Measurements from ENCODE around the gene HOXD10.

The HOXD10 gene

GRCh38 chr2:176082824-176083751, 33.5 kb upstream of the HOXD10 start:
- no peak for DNase-seq (ENCODE audit: low read depth in 2 of 2)

DNA sequence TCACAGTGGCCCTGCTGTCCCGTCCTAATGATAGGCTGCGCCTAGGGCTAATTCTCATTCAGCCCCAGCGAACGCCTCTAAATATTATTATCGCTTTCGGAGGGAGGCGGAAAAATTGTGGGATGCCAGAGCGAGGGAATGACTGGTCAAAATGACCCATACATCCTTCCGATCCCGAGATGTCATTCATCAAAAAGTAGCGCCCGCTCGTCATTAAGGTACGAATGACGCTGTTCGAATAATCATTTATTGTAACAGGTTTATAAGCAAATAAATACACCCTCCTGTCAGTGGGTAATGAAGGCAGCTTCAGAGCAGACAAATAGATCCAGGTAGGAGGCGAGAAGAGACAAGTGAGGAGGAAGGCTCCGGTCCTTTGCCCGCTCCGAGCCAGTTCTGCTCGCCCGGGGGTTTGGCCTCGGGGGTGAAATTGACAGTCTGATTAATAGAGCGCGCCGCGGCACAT, 32.7 kb upstream of the HOXD10 start, which contains the start of gene EVX2:
TSS of gene EVX2 (minus strand) at position 167 of the 466 bp plus-strand sequence. CDS start 186 bp downstream, outside the sequence.
- no peak for DNase-seq (ENCODE audit: low read depth in 2 of 2)

DNA sequence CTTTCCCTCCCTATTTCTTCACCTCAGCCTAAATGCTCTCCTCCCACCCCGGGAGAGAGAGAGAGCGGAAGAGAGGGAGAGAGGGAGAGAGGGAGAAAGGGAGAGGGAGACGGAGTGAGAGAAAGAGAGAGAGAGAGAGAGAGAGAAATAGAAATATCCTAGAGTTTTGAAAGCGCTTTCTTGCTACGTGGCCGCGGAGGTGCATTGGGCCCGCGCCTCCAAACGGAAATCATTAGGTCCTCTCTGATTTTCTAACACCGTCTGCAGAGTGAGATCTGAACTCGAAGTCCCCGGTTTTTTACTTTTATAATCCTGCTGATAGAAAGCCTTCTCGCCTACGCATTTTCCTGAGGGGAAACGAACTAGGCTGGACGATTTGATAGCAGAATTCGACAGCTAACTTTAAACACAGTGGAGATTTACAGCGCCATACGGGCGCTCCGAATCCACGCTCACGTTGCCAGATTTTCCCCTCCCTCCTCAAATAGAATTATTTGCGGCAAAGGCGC, 31.9 kb upstream of the HOXD10 start:
- DNase-seq (ENCODE audit: low read depth in 2 of 2) = no peak

GRCh38 chr2:176085120-176085788, 31.3 kb upstream of the HOXD10 start:
- DNase-seq (ENCODE audit: low read depth in 2 of 2) = no peak

GRCh38 chr2:176085861-176086771, 30.5 kb upstream of the HOXD10 start:
- DNase-seq (ENCODE audit: low read depth in 2 of 2) = no peak

DNA sequence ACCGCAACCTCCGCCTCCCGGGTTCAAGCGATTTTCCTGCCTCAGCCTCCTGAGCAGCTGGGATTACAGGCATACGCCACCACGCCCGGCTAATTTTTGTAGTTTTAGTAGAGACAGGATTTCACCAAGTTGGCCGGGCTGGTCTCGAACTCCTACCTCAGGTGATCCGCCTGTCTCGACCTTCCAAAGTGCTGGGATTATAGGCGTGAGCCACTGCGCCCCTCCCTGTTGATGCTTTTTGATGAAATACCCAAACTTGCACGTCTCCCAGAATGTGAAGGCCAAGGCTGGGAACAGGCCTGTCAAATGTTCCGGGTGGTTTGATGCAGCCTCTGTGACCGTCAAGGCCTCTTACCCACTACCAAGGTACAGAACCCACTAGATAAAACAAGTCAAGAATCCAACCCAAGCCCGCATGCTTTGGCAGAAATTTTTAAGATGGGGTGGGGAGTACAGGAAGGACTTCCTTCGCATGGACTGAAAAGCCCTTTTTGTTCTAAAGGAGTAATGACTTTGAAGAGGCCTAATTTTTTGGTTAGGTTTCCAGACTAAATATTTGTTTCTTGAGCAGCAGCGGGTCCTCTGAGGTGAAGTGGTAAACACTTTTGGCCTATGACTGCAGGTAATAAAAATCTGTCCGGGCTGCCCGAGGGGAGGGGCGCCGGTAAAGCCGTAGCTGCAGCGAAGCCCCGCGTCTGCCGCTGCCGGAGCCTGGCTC, 29.1 kb upstream of the HOXD10 start:
- no peak for DNase-seq (ENCODE audit: low read depth in 2 of 2)

- DNase-seq (ENCODE audit: low read depth in 2 of 2) = no peak
These were observed 28.3 kb upstream of the HOXD10 start for GRCh38 chr2:176088048-176088936.

GRCh38 chr2:176088937-176089842, 27.4 kb upstream of the HOXD10 start:
- DNase-seq (ENCODE audit: low read depth in 2 of 2) = no peak

DNA sequence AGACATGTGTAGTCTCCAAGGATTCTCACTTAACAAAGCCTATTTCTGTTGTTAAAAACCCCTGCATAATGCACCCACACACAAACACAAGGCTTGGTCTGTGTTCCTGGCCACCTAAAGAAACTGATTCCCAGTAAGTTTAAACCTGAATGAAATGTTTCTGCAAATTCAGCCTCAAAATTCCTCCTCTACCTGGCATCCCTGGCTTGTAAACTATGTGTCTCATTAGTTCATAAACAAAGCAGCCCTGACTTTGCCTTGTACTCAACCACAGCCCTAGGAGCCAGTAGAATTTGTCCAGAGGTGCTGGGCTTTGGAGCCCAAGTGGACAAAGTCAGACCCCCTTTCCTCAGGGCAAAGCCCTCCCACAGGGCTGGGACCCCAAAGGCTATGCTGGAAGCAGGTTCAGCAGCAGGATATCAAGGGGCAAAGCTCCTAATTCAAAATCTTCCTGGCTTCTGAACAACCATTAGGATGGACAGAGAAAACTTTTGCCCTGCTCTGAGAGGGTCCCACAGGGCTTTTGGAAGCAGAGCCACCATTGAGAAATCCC, 26.7 kb upstream of the HOXD10 start:
- no peak for DNase-seq (ENCODE audit: low read depth in 2 of 2)

DNA sequence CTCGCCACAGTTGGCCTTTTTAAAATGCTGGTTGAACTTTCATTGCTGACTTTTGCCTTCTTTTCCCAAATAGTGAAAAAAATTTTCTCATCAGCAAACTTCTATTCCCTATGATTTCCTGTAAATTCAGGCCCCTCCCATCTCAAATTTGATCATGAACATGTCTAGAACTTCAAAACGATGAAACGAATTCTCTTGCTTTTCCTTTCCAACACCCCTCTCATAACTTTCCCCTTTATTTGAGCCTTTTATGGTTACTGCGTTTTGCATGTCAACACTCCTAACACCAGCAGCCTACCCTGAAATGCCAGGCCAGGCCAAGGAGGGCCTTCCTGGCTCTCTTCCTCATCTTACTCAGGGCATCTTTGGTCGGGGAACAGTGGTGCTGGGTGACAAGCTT, 25.7 kb upstream of the HOXD10 start:
- DNase-seq (ENCODE audit: low read depth in 2 of 2) = no peak

DNA sequence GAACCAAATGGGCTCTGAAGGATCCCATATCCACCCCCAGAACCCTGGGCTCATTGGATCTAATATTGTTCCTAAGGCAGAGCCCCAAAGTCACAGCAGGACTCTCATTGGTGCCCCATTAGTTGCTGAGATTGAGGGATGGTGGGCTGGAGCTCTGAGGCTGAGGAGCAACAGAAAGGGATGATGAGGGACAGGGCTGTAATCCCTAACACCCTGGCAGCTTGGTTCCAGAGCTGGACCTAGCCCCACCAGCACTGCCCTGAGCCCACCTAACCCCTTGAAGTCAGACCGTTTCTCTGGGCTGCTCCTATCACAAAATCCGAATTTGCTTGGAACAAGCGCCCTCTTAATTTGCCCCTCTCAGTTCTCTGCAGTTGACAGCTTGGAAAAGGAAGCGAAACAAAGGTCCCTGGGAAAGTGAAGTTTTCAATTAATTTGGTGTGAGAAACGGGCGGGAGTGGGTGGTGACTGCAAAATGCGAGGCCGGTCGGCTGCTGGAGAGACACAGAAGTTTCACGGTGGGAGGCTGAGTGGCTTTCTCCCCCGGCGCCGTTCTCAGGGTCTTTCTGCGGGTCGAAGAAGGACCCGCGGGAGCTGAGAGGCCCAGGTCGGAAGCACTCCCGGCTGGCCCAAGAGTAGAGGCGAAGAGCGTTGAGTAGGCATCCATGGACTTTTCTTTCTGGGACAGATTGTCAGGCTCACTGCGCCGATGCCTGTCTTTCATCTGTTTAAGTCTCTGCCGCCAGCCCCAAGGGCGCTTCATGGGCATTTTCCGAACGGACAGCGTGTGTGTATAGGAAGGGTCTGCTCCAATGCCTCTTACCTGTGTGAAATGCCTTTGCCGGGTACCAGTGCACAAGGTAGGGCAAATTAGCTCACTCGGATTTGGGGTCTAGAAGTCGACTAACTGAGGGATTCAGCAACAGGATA, 25.0 kb upstream of the HOXD10 start:
- DNase-seq (ENCODE audit: low read depth in 2 of 2) = no peak

- DNase-seq (ENCODE audit: low read depth in 2 of 2) = no peak
These were observed 24.1 kb upstream of the HOXD10 start, which contains the start of gene HOXD13 for GRCh38 chr2:176092270-176093144. Gene HOXD13, plus strand, starts transcription at chr2:176092721. Its CDS starts 170 bp downstream, at chr2:176092891.

DNA sequence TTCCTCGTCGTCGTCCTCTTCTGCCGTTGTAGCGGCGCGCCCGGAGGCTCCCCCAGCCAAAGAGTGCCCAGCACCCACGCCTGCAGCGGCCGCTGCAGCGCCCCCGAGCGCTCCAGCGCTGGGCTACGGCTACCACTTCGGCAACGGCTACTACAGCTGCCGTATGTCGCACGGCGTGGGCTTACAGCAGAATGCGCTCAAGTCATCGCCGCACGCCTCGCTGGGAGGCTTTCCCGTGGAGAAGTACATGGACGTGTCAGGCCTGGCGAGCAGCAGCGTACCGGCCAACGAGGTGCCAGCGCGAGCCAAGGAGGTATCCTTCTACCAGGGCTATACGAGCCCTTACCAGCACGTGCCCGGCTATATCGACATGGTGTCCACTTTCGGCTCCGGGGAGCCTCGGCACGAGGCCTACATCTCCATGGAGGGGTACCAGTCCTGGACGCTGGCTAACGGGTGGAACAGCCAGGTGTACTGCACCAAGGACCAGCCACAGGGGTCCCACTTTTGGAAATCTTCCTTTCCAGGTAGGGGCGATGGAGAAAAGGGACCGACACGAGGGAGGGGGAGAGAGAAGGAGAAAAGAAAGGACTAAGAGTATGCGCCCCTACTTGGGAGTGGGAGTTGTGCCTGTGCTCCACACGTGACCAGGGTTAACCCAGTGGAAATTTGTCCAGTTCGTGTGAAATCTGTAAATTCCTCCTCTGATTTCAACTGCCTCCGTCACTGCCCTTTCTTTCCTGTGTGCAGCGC, 23.3 kb upstream of the HOXD10 start:
- no peak for DNase-seq (ENCODE audit: low read depth in 2 of 2)

GRCh38 chr2:176093898-176094249, 22.7 kb upstream of the HOXD10 start:
- no peak for DNase-seq (ENCODE audit: low read depth in 2 of 2)

DNA sequence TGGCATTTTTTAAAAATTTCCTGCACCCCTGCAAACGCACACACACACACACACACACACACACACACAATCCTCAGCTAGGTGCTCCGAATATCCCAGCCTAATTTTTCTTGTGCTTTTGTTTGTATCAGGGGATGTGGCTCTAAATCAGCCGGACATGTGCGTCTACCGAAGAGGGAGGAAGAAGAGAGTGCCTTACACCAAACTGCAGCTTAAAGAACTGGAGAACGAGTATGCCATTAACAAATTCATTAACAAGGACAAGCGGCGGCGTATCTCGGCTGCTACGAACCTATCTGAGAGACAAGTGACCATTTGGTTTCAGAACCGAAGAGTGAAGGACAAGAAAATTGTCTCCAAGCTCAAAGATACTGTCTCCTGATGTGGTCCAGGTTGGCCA, 22.2 kb upstream of the HOXD10 start:
- no peak for DNase-seq (ENCODE audit: low read depth in 2 of 2)

GRCh38 chr2:176095421-176095820, 21.2 kb upstream of the HOXD10 start:
- DNase-seq (ENCODE audit: low read depth in 2 of 2) = no peak
